Left renal pelvis (tissue), 4 donors: ENCODE data around the gene MIA. TPM values are rescaled to one million over a fixed set of nuclear protein-coding genes. Genes with fewer than 3 reads are reported as not detected.
"Not testable (repeated sequence)": the region's sequence is repeated elsewhere in the genome, so short reads cannot be mapped to it uniquely, and the experiment has no call there.

Experiments used
- DNase-seq, 4 donors: peaks; one replicate each; pipeline ENCODE4 v3.0.0-alpha.2; 2013; ENCODE audit warnings: low read depth in 4 of 4, low spot score in 3 of 4
- polyA plus RNA-seq, 4 donors: library from polyadenylated mRNA; unstranded; fragments of 120-200 nt; gene quantifications; one replicate each; pipeline ENCODE4 v1.2.1, GENCODE V29; 2013; ENCODE audit not compliant: insufficient read length in 4 of 4

Gene MIA
- 1 to 10 TPM in 3 of 4 donors, under 1 TPM in 1; 0.45 to 2.0 (median 1.7) TPM for polyA plus RNA-seq

- DNase-seq: no peak
These were observed at the start of gene MIA for GRCh38 chr19:40774916-40775631. Gene MIA (plus strand): TSS chr19:40775521. CDS start chr19:40775543, 22 bp downstream.

GRCh38 chr19:40726279-40726678 is 49.0 kb upstream of the MIA start:
- DNase-seq: no peak

- not testable (repeated sequence) for DNase-seq
These were observed 45.3 kb upstream of the MIA start for GRCh38 chr19:40730065-40730464.

DNA sequence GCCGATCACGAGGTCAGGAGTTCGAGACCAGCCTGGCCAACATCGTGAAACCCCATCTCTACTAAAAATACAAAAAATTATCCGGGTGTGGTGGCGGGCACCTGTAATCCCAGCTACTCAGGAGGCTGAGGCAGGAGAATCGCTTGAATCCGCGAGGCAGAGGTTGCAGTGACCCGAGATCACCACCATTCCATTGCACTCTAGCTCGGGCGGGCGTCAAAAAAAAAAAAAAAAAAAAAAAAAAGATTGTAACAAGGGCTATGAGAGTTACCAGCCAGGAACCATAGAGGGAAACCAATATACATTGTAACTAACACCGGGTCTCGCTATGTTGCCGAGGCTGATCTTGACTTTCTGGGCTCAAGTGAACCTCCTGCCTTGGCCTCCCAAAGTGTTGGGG is 43.0 kb upstream of the MIA start:
- not testable (repeated sequence) for DNase-seq

- DNase-seq: no peak
These were observed 42.2 kb upstream of the MIA start for GRCh38 chr19:40733149-40733548.

- no peak for DNase-seq
These were observed 40.1 kb upstream of the MIA start for GRCh38 chr19:40735013-40735771.

GRCh38 chr19:40736661-40737060 is 38.7 kb upstream of the MIA start:
- no peak for DNase-seq

DNA sequence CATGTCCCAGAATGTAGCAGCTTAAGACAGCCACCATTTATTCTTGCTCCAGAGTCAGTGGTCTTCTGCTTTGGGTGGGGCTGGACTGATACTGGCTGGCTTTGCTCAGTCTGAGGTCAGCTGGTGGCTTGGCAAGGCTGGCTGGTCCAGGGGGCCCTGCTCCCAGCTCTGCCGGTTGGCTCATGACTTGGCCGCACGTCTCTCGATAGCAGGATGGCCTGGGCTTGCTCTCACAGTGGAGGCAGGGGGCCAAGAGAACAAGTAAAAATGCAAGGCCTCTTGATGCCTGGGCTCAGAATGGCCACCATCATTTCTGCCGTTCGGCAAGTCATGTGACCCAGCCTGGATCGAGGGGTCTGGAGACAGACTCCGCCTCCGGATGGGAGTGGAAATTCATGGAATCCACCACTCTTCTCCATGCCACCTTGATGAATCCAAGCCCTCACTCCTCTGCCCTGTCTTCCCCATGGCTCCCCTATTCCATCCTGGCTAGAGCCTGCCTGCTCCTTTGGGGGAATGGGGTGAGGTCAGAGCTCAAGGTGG is 38.1 kb upstream of the MIA start:
- no peak for DNase-seq

- DNase-seq: no peak
These were observed 36.1 kb upstream of the MIA start for GRCh38 chr19:40739030-40739839.

GRCh38 chr19:40739871-40740703 is 35.2 kb upstream of the MIA start:
- DNase-seq: no peak

GRCh38 chr19:40740747-40741146 is 34.6 kb upstream of the MIA start:
- DNase-seq: no peak

GRCh38 chr19:40741527-40742390 is 33.6 kb upstream of the MIA start:
- DNase-seq: no peak

DNA sequence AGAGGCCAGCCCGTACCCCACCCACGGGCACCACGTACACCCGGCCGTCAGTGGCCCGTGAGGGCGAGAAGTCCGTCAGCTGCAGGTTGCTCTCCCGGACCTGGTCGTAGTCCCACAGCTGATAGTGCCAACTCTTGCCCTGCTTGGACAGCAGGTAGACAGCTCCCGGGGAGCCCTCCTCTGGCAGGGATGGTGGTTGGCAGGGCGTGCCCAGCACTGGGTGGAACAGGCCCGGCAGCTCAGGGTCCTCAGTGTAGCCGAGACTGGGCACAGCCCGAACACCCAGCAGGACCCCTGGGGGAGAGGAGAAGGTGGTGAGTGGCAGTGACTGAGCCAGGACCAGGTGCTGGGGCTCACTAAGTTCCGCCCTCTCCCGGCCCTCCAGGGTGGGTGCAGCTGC is 32.8 kb upstream of the MIA start:
- DNase-seq: no peak

DNA sequence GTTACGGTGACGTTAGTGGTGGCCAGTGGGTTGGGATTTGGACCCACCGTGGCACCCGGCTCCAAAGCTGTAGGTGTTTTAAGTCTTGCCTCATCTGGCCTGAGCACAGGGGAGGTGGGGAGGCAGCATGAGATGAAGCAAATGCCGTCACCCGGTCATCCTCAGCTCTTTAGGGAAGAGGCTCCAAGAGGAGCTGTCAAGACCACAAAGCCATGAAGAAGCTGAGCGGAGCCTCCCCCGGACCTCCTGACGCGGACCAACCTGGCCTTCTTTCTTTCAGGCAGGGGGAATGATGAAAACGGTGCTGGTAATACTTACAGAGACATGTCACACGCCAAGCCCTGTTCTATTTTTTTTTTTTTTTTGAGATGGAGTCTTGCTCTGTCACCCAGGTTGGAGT is 32.4 kb upstream of the MIA start:
- DNase-seq: no peak

GRCh38 chr19:40743926-40744325 is 31.4 kb upstream of the MIA start:
- no peak for DNase-seq

GRCh38 chr19:40744554-40745401 is 30.5 kb upstream of the MIA start:
- DNase-seq: peak in 1 of 4 donors; percentile 20

DNA sequence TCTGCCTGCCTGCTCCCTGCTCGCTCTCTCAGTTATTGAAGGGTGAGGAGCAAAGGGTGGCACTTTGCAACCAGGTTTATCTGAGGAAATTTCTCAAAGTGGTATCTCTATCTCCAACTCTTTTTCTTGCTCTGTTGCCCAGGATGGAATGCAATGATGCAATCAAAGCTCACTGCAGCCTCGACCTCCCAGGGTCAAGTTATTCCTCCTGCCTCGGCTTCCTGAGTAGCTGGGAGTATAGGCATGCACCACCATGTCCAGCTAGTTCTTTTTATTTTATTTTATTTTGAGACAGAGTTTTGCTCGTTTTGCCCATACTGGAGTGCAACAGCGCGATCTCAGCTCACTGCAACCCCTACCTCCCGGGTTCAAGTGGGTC is 29.9 kb upstream of the MIA start:
- no peak for DNase-seq

GRCh38 chr19:40747536-40747935 is 27.8 kb upstream of the MIA start:
- no peak for DNase-seq
